ENCODE results near the gene CRBN. TPM values are rescaled to one million over a fixed set of nuclear protein-coding genes. Genes with fewer than 3 reads are reported as not detected.

CRBN gene
- total and polyA plus RNA-seq, 9 of the 15 experiments (the other 6 are each of a cell fraction or from before 2014, with no cell fraction given) = 40.8 to 331 (median 57.4) TPM

DNA sequence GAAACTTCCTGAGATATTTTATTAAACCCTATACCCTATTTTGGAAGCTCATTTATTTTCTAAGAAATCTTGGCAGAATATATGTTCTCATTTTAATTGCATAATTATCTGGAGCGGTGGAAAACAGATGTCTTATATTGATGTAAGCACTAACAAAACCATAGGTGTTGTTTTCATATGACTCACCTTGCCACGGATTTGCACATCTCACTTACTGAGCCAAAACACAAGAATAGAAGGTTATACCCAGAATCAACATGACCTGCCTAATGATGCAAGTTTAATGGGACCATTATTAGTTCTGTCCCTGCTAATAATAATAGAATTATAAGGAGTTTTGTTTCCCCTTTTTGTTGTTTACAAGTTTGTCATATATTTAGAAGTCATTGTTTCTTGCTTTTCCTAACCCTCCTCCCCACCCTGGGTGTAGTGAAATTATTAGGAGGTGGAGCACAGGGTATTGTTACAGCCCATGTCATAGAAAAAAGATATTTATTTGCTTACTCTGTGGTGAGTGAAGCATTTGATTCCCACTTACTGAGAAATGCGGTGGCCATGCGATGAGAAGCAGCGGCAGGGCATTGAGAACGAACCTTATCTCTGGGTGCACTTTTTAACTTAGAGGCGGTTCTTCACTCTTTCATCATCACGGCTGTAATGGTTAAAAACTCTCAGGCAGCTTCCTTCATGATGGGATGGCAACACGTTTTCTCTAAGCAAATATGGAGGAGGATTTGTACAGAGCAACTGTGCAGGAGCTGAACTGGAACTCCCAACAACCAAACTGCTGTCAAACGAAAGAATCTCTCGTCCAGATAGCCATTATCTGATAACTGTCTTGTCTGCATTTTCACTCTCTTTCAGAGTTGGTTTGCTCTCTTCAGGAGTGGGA lies 69.8 kb downstream of the CRBN start:
- ChIA-PET CTCF (ENCODE audit: low intra/inter-chr PET ratio) (interaction anchor here (0.6 kb wide), 1 partner anchor 10 kb away, joined by 4 read pairs; no protein-coding TSS in a partner anchor), POLR2A (interaction anchor here (0.7 to 1.4 kb wide), 2 partner anchors 8 to 12 kb away, joined by 5 to 6 read pairs; no protein-coding TSS in a partner anchor)
- no peak overlapping the region for H3K27ac ChIP-seq (ENCODE audit: extremely low read depth, low read depth, low read length)
- peaks cover 0 to 7% of the 10 kb centered on the region in 2 experiments; a peak in 2 of 5 replicates for H3K4me1 ChIP-seq (replicated peaks in 1 of 2; ENCODE audit: control insufficient read depth in 2 of 2, insufficient read depth in 2 of 2, low read length in 2 of 2)
- H3K36me3 ChIP-seq (ENCODE audit: control insufficient read depth, insufficient read depth, low read length) = no peaks in the 10 kb centered on the region
- no peak overlapping the region for H3K4me3 ChIP-seq
- no peaks in the 10 kb centered on the region for H4K20me1 ChIP-seq (replicated peaks; ENCODE audit: control insufficient read depth, insufficient read depth, low read length)
- DNase-seq (ENCODE audit: extremely low read depth in 1 of 4, low spot score in 3 of 4) = peak in 1 of 4 experiments; percentile 34
- BruUV-seq (replicated peaks) = no TSS peak
- intact Hi-C loops (cut with micrococcal nuclease) (no loop called here), in situ Hi-C loops (cut with MboI) (no loop called here)
- peaks cover 5 to 8% of the 10 kb centered on the region in 2 experiments; a peak in 4 of 5 replicates for H3K27me3 ChIP-seq (ENCODE audit: control insufficient read depth in 2 of 2, insufficient read depth in 2 of 2, low read length in 2 of 2)
- peak overlapping the region; percentile 67 for H2AFZ ChIP-seq (ENCODE audit: low read depth, low read length)
- no peaks in the 10 kb centered on the region for H3K9me3 ChIP-seq (replicated peaks; ENCODE audit: control insufficient read depth, insufficient read depth, low read depth, low read length)
- H3K4me2 ChIP-seq (ENCODE audit: insufficient read depth, low read length) = peak overlapping the region; percentile 61
- H3K9ac ChIP-seq (ENCODE audit: insufficient read depth in 1 of 2, low read depth in 2 of 2, low read length in 2 of 2) = no peak overlapping the region
- no peak for FAIRE-seq
- WGBS (ENCODE audit: insufficient coverage, low coverage, missing lambda C conversion rate) = under 1% methylated on average over 11 of the region's 11 CpGs
- H3K79me2 ChIP-seq (ENCODE audit: control insufficient read depth, insufficient read depth, low read length) = no peaks in the 10 kb centered on the region
- no peaks in the 10 kb centered on the region for H3K9me1 ChIP-seq (ENCODE audit: control insufficient read depth, insufficient read depth, low read length)
- peak; percentile 70 for ATAC-seq
- TF ChIP-seq TAF9B (IDR thresholded peaks at IDR 0.05; ENCODE audit: partially characterized antibody) (no peak), ZNF507 (tag; conservative IDR thresholded peaks at IDR 0.05) (no peak), KLF10 (CRISPR knock-in tag; IDR thresholded peaks at IDR 0.05) (no peak), ZNF431 (CRISPR knock-in tag; IDR thresholded peaks at IDR 0.05) (no peak), C11orf30 (IDR thresholded peaks at IDR 0.05; ENCODE audit: low read depth) (peak; percentile 47; the same call in 1 of the 2 replicates), ZBTB8A (IDR thresholded peaks at IDR 0.05; ENCODE audit: partially characterized antibody) (no peak), CHD1 (IDR thresholded peaks at IDR 0.05; ENCODE audit: low read length) (no peak), SRSF1 (IDR thresholded peaks at IDR 0.05; ENCODE audit: low read depth, low read length) (no peak), MAFK (IDR thresholded peaks at IDR 0.05; ENCODE audit: low read length) (no peak), CBFB (CRISPR knock-in tag; IDR thresholded peaks at IDR 0.05) (0 out of 2 replicates have a peak, but pooled peaks have one; percentile 25), ZFPM2 (CRISPR knock-in tag; IDR thresholded peaks at IDR 0.05) (no peak), SREBF1 (IDR thresholded peaks at IDR 0.05; ENCODE audit: borderline replicate concordance, low read depth, low read length) (no peak), POLR2AphosphoS2 (IDR thresholded peaks at IDR 0.05; ENCODE audit: low read length) (no peak), ZBTB1 (CRISPR knock-in tag; IDR thresholded peaks at IDR 0.05; ENCODE audit: borderline replicate concordance, low read depth) (no peak)
- TF ChIP-seq, protein P1, sequence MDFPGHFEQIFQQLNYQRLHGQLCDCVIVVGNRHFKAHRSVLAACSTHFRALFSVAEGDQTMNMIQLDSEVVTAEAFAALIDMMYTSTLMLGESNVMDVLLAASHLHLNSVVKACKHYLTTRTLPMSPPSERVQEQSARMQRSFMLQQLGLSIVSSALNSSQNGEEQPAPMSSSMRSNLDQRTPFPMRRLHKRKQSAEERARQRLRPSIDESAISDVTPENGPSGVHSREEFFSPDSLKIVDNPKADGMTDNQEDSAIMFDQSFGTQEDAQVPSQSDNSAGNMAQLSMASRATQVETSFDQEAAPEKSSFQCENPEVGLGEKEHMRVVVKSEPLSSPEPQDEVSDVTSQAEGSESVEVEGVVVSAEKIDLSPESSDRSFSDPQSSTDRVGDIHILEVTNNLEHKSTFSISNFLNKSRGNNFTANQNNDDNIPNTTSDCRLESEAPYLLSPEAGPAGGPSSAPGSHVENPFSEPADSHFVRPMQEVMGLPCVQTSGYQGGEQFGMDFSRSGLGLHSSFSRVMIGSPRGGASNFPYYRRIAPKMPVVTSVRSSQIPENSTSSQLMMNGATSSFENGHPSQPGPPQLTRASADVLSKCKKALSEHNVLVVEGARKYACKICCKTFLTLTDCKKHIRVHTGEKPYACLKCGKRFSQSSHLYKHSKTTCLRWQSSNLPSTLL (IDR thresholded peaks at IDR 0.05) = no peak
- TF ChIP-seq, protein P2, sequence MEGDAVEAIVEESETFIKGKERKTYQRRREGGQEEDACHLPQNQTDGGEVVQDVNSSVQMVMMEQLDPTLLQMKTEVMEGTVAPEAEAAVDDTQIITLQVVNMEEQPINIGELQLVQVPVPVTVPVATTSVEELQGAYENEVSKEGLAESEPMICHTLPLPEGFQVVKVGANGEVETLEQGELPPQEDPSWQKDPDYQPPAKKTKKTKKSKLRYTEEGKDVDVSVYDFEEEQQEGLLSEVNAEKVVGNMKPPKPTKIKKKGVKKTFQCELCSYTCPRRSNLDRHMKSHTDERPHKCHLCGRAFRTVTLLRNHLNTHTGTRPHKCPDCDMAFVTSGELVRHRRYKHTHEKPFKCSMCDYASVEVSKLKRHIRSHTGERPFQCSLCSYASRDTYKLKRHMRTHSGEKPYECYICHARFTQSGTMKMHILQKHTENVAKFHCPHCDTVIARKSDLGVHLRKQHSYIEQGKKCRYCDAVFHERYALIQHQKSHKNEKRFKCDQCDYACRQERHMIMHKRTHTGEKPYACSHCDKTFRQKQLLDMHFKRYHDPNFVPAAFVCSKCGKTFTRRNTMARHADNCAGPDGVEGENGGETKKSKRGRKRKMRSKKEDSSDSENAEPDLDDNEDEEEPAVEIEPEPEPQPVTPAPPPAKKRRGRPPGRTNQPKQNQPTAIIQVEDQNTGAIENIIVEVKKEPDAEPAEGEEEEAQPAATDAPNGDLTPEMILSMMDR (IDR thresholded peaks at IDR 0.05 in 2 of 3, conservative IDR thresholded peaks at IDR 0.05 in 1 of 3; ENCODE audit: insufficient read depth in 2 of 3, low read depth in 1 of 3, low read length in 3 of 3) = no peak
- TF ChIP-seq, protein P3, sequence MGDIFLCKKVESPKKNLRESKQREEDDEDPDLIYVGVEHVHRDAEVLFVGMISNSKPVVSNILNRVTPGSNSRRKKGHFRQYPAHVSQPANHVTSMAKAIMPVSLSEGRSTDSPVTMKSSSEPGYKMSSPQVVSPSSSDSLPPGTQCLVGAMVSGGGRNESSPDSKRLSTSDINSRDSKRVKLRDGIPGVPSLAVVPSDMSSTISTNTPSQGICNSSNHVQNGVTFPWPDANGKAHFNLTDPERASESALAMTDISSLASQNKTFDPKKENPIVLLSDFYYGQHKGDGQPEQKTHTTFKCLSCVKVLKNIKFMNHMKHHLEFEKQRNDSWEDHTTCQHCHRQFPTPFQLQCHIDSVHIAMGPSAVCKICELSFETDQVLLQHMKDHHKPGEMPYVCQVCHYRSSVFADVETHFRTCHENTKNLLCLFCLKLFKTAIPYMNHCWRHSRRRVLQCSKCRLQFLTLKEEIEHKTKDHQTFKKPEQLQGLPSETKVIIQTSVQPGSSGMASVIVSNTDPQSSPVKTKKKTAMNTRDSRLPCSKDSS (IDR thresholded peaks at IDR 0.05; ENCODE audit: low read depth, partially characterized antibody) = no peak

Data from K562 (cell line).